Retinal pigment epithelial cell (primary cell): ENCODE measurements around the gene GRM1.
A peak's percentile ranks its signal among the peaks of the same experiment; 100 is the strongest.

Source experiments
- DNase-seq: peaks from one replicate; pipeline ENCODE4 v3.0.0-alpha.2; 2010; ENCODE audit warnings: low read depth
- H3K4me3 ChIP-seq: 2 replicates; pipeline ENCODE4 v1.5.1; 2011; ENCODE audit warnings: mild to moderate bottlenecking, low read length, control low read depth, moderate library complexity
- CTCF ChIP-seq: conservative IDR thresholded peaks from 2 replicates; pipeline ENCODE4 v1.5.1; 2011; ENCODE audit warnings: low read depth, low read length, control low read depth, inconsistent platforms

GRM1 gene

GRCh38 chr6:146028252-146028795 is 538 bp upstream of the GRM1 start:
- H3K4me3 ChIP-seq = peak overlapping the region; percentile 49
- TF ChIP-seq CTCF = no peak
- peak; percentile 20 for DNase-seq

GRCh38 chr6:146029573-146030184 is 817 bp downstream of the GRM1 start:
- DNase-seq = no peak
- H3K4me3 ChIP-seq = no peak overlapping the region
- TF ChIP-seq CTCF = no peak

- DNase-seq = no peak
- no peak for TF ChIP-seq CTCF
- H3K4me3 ChIP-seq = no peak overlapping the region
These were observed 3.5 kb downstream of the GRM1 start for GRCh38 chr6:146032387-146032786.

GRCh38 chr6:146040360-146040759 is 11.5 kb downstream of the GRM1 start:
- no peak for DNase-seq
- no peak for TF ChIP-seq CTCF
- no peak overlapping the region for H3K4me3 ChIP-seq

GRCh38 chr6:146041282-146041681 is 12.4 kb downstream of the GRM1 start:
- no peak overlapping the region for H3K4me3 ChIP-seq
- peak; percentile 5 for DNase-seq
- peak; percentile 64 for TF ChIP-seq CTCF

GRCh38 chr6:146047371-146047770 is 18.5 kb downstream of the GRM1 start:
- no peak for DNase-seq
- no peak for TF ChIP-seq CTCF
- no peak overlapping the region for H3K4me3 ChIP-seq

- no peak for TF ChIP-seq CTCF
- no peak for DNase-seq
These were observed 21.3 kb downstream of the GRM1 start for GRCh38 chr6:146050168-146050567.

More at GRCh38 chr6:146050168-146050567, 21.3 kb downstream of the GRM1 start:
- no peak overlapping the region for H3K4me3 ChIP-seq
